ENCODE data around the gene ADAP1. TPM values are rescaled to one million over a fixed set of nuclear protein-coding genes. Genes with fewer than 3 reads are reported as not detected.

Gene ADAP1
- total RNA-seq, 1 donor = 1.3 TPM

GRCh38 chr7:882336-883035 is 72.0 kb downstream of the ADAP1 start:
- no peak overlapping the region for H3K4me3 ChIP-seq (ENCODE audit: low read depth, low read length)
- no peak for DNase-seq (ENCODE audit: low read depth)
- TF ChIP-seq CTCF (IDR thresholded peaks at IDR 0.05; ENCODE audit: insufficient read depth, low read depth, low read length) = no peak

- no peak for DNase-seq (ENCODE audit: low read depth)
- TF ChIP-seq CTCF (IDR thresholded peaks at IDR 0.05; ENCODE audit: insufficient read depth, low read depth, low read length) = no peak
- H3K4me3 ChIP-seq (ENCODE audit: low read depth, low read length) = no peak overlapping the region
These were observed 72.8 kb downstream of the ADAP1 start for GRCh38 chr7:881441-882234.

GRCh38 chr7:880450-880849 is 74.0 kb downstream of the ADAP1 start:
- DNase-seq (ENCODE audit: low read depth) = no peak
- no peak overlapping the region for H3K4me3 ChIP-seq (ENCODE audit: low read depth, low read length)
- TF ChIP-seq CTCF (IDR thresholded peaks at IDR 0.05; ENCODE audit: insufficient read depth, low read depth, low read length) = no peak

GRCh38 chr7:879706-880105 is 74.8 kb downstream of the ADAP1 start:
- H3K4me3 ChIP-seq (ENCODE audit: low read depth, low read length) = no peak overlapping the region
- DNase-seq (ENCODE audit: low read depth) = no peak
- TF ChIP-seq CTCF (IDR thresholded peaks at IDR 0.05; ENCODE audit: insufficient read depth, low read depth, low read length) = no peak

GRCh38 chr7:879093-879492 is 75.4 kb downstream of the ADAP1 start:
- no peak for TF ChIP-seq CTCF (IDR thresholded peaks at IDR 0.05; ENCODE audit: insufficient read depth, low read depth, low read length)

GRCh38 chr7:877312-878232 is 76.9 kb downstream of the ADAP1 start:
- DNase-seq (ENCODE audit: low read depth) = no peak
- no peak for TF ChIP-seq CTCF (IDR thresholded peaks at IDR 0.05; ENCODE audit: insufficient read depth, low read depth, low read length)
- H3K4me3 ChIP-seq (ENCODE audit: low read depth, low read length) = peak overlapping the region; percentile 89

More at GRCh38 chr7:879093-879492, 75.4 kb downstream of the ADAP1 start:
- no peak for DNase-seq (ENCODE audit: low read depth)
- no peak overlapping the region for H3K4me3 ChIP-seq (ENCODE audit: low read depth, low read length)

All from fibroblast of villous mesenchyme (primary cell).